D341Med (cell line): ENCODE measurements around the gene MVB12B.

Source experiments
- DNase-seq: peaks from one replicate; pipeline ENCODE4 v3.0.0; 2012; ENCODE audit warnings: low spot score

MVB12B gene

GRCh38 chr9:126453156-126453963 lies 126.7 kb downstream of the MVB12B start:
- no peak for DNase-seq

DNA sequence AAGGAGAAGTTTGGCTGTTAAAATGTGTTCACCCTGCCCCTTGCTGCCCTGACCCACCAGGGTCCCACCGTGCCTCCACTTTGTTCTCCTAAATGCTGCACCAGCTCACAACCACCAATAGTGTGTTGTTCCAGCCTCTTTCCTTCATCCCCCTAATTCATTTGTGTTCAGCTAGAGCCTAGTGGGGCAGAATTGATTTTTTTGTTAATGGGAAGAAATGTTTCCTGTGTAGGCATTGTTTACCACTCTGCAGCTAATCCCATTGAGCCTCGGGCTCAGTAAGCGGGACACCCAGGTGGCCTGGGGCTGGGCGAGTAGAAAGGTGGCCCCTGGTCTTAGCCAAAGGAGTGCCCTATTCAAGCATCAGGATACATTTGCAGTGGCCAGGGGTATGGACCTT lies 127.6 kb downstream of the MVB12B start:
- no peak for DNase-seq

DNA sequence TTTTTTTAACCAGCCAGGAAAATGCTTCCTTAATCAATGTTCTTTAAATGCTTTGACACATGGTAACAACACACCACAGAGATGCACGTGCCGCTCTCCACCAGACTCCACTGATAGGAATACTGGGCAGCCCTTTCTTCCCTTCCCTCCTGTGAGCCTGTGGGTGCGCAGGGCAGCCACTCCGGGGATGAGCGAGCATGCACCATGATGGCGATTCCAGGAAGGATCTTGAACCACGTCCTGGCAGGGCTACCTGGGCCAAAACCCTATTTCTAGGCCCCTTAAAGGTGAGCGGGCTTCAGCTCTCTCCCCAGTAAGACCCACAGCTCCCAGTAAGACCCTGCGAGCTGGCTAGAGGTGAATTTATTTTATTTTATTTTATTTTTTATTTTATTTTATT lies 128.2 kb downstream of the MVB12B start:
- no peak for DNase-seq

- DNase-seq, result no peak
These were observed 130.0 kb downstream of the MVB12B start for GRCh38 chr9:126456441-126457174.

GRCh38 chr9:126457175-126457547 lies 130.5 kb downstream of the MVB12B start:
- DNase-seq, result no peak

- no peak for DNase-seq
These were observed 131.3 kb downstream of the MVB12B start for GRCh38 chr9:126457890-126458289.

DNA sequence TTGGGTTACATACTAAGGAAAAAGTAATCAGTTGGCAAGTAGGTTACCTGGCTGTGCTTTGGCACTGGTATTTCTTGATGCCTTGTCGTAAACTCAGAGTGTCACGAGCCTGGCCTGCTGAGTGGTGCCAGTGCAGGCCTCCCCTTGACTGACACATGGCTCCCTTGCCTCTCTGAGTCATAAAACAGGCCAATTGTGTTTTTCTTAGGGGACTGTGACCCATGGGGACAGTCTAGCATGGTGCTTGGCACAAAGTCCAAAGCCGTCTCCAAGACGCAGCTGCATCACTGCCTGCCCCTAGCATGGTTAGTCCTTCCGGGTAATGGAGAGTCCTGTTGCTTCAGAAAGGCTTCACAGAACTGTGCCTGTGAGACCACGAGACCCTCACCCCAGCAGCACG lies 132.5 kb downstream of the MVB12B start:
- no peak for DNase-seq

- DNase-seq, result no peak
These were observed 132.9 kb downstream of the MVB12B start for GRCh38 chr9:126459546-126459945.

GRCh38 chr9:126459965-126460843 lies 133.6 kb downstream of the MVB12B start:
- no peak for DNase-seq

- DNase-seq, result no peak
These were observed 134.4 kb downstream of the MVB12B start for GRCh38 chr9:126461029-126461428.

DNA sequence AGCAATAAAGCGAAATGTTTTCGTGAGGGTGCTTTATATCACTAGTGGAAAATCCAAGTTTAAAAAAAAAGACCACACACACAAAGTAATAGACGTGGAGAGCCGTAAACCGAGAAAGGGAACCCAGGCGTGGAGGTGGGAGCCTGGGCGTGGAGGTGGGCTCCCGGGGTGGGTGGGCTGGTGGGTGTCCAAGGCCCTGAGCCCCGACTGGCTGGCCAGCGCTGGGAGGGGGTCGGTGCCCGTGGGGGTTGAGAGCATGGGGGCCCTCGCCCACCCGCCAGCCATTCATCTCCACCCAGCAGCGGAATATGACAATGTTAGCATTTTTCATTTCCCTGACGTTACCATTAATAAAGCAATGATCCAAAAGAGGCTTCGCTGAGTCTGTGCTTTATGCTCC lies 135.0 kb downstream of the MVB12B start:
- no peak for DNase-seq

GRCh38 chr9:126462617-126463016 lies 136.0 kb downstream of the MVB12B start:
- DNase-seq, result no peak

- no peak for DNase-seq
These were observed 136.8 kb downstream of the MVB12B start for GRCh38 chr9:126463426-126463825.

DNA sequence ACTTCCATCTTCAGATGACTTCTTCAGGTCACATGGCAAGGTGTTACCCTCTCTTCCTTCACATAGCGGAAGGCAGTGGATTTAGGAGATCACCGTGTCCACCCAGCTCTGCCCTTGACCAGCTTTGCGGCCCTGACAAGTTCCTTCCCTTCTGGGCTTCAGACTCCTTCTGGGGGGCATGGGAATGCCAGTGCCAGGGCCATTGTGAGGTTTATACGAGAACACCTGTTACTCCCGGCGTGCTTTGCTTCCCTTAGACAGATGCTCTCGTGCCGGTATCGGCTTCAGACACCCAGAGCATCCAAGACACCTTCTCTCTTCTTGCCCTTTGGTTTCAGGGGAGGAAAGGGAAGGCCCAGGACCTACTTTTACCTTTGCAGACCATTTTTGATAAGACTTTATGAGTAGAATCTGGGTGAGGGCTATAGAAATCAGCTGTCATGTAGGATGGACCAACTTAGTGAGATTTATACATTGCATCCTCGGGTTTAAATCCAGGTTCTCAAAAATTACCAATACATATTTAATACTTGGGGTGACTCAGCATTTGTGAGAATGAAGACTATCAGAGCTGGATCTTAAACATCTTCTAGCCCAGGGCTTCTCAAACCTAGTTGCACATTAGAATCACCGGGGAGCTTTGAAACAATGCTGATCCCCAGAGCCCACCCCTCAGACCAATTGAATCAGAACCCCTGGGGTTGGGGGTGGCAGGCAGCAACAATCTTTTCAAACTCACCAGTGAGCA lies 138.2 kb downstream of the MVB12B start:
- no peak for DNase-seq

- DNase-seq, result no peak
These were observed 139.3 kb downstream of the MVB12B start for GRCh38 chr9:126465977-126466376.

- no peak for DNase-seq
These were observed 141.7 kb downstream of the MVB12B start for GRCh38 chr9:126468141-126468825.

GRCh38 chr9:126470241-126470993 lies 143.8 kb downstream of the MVB12B start:
- DNase-seq, result no peak

GRCh38 chr9:126471084-126471624 lies 144.5 kb downstream of the MVB12B start:
- DNase-seq, result no peak

GRCh38 chr9:126472198-126472947 lies 145.7 kb downstream of the MVB12B start:
- no peak for DNase-seq

DNA sequence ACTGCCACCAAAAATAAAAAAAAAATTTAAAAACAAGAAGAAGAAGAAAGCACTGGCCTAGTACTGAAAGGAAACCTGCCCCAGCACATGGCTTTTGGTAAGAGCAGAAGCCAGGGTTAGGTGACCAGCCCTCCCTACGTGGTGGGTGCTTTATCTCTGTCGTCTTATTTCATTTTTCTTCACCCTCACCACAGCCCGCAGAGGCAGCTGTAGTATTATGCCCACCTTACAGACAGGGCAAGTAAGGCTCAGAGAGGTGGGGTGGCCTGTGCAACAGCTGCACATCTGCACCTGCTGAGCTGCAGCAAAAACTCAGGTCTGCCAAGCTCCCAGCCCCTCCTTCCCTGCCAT lies 146.3 kb downstream of the MVB12B start:
- no peak for DNase-seq
